SH-SY5Y (cell line): ENCODE measurements around the gene BST1.

Experiments
- GATA2 ChIP-seq: IDR thresholded peaks from 2 replicates; pipeline ENCODE4 v1.6.1; 2011; ENCODE audit warnings: mild to moderate bottlenecking, low read depth, low read length
- GATA3 ChIP-seq: IDR thresholded peaks from 2 replicates; pipeline ENCODE4 v1.6.1; 2011; ENCODE audit warnings: low read depth, mild to moderate bottlenecking, low read length, moderate library complexity

GRCh38 chr4:15658781-15659180, 44.1 kb upstream of the BST1 start:
- TF ChIP-seq GATA2 (no peak), GATA3 (no peak)
